ENCODE data around the gene PPP2R1B. TPM values are rescaled to one million over a fixed set of nuclear protein-coding genes. Genes with fewer than 3 reads are reported as not detected.

Gene PPP2R1B
- total RNA-seq, 2 experiments from 2014 or later: 55.2 to 64.9 TPM

DNA sequence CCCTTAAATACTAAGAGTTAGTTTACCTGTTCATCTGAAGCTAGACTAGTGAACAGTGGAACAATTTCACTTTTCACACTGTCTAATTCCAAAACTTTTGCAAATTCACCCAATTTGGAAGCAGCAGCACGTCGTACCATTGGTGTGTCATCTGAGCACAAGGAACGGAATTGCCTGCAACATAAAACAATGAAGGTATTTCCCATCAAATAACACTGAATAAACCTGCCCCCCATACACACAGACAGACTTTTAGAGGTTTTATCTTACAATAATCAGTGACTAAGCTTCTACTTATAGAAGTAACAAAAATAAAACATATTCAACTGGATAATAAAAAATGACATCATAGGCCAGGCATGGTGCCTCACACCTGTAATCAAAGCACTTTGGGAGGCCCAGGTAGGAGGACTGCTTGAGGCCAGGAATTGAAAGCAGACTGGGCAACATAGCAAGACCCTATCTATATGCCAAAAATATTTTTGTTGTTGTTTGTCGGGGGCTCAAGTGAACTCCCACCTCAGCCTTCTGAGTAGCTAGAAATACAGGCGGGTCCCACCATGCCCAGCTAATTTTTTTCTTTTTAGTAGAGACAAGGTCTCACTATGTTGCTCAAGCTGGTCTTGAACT is 6.3 kb downstream of the PPP2R1B start:
- H3K4me3 Mint-ChIP-seq: no peak overlapping the region
- CTCF ChIA-PET: interaction anchor here (5.0 kb wide), 1 partner anchor 17 kb away, joined by 21 read pairs; no protein-coding TSS in a partner anchor
- no peaks in the 10 kb centered on the region for H3K9me3 Mint-ChIP-seq (ENCODE audit: low read depth)
- ATAC-seq: no peak
- DNase-seq: no peak
- H3K27ac Mint-ChIP-seq: no peak overlapping the region
- peaks cover 25% of the 10 kb centered on the region for H3K4me1 Mint-ChIP-seq
- H3K27me3 Mint-ChIP-seq: no peaks in the 10 kb centered on the region
- peaks cover 63% of the 10 kb centered on the region for H3K36me3 Mint-ChIP-seq

DNA sequence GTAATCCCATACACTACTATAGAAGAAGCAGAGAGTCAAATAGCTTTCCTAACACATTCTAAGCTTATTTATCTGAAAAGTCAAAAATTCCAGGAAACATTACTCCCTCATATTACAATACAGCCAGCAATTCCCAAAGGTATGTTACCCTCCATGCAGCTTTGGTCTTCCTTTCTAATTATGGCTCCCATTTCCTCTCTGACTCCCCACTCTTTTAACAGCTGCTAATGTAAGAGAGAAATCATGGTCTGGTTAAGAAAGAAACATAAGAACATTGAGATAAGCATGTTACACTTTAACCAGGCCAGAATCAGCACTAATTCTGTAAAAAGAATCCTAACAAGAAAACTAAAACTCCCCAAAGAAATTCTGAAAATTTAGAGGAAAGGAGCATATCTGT is 6.8 kb downstream of the PPP2R1B start:
- Mint-ChIP-seq H3K36me3 (peaks cover 62% of the 10 kb centered on the region), H3K27ac (no peak overlapping the region), H3K9me3 (ENCODE audit: low read depth) (no peaks in the 10 kb centered on the region), H3K27me3 (no peaks in the 10 kb centered on the region), H3K4me1 (peaks cover 20% of the 10 kb centered on the region), H3K4me3 (no peak overlapping the region)
- DNase-seq (no peak), ATAC-seq (no peak)
- CTCF ChIA-PET: interaction anchor here (5.0 kb wide), 1 partner anchor 18 kb away, joined by 21 read pairs; no protein-coding TSS in a partner anchor

DNA sequence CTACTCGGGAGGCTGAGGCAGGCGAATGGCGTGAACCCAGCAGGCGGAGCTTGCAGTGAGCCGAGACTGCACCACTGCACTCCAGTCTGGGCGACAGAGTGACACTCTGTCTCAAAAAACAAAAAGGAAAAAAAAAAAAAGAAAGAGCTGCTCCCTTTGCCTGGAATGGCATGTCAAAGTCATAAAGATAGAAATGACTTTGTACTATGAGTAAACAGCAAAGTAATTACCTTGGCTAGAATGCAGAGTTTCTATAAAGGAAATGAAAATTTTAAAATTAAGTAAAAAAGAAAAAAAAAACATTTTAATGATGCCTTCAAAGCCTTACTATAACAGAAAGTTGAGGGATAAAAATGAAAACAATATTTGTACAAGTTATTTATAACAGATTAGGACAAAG is 10.1 kb downstream of the PPP2R1B start:
- peaks cover 51% of the 10 kb centered on the region for H3K36me3 Mint-ChIP-seq
- peaks cover 2% of the 10 kb centered on the region for H3K4me1 Mint-ChIP-seq
- H3K4me3 Mint-ChIP-seq: no peak overlapping the region
- no peaks in the 10 kb centered on the region for H3K9me3 Mint-ChIP-seq (ENCODE audit: low read depth)
- CTCF ChIA-PET: no interaction called here
- H3K27ac Mint-ChIP-seq: no peak overlapping the region
- DNase-seq (no peak), ATAC-seq (no peak)
- H3K27me3 Mint-ChIP-seq: no peaks in the 10 kb centered on the region

DNA sequence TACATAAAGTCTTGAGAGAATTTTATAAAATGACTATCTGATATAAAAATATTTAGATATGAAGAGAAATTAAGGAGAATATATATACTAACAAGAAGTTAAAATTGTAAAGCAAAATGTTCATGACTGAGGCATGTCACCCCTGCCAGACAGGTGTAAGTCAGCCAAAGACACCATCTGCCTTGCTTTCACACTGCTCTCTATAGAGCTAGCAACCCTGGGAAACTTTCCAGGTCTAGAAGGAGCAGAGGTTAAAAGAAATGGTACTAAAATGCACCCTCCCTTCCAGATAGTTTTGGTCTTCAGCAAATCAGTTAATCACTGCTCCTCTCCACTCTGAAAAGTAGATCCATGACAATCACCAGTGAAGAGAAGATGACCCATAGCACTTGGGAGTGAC is 16.5 kb downstream of the PPP2R1B start:
- CTCF ChIA-PET: no interaction called here
- DNase-seq (no peak), ATAC-seq (no peak)
- H3K9me3 Mint-ChIP-seq (ENCODE audit: low read depth): no peaks in the 10 kb centered on the region
- H3K27me3 Mint-ChIP-seq: no peaks in the 10 kb centered on the region
- no peak overlapping the region for H3K4me3 Mint-ChIP-seq
- H3K4me1 Mint-ChIP-seq: no peaks in the 10 kb centered on the region
- no peak overlapping the region for H3K27ac Mint-ChIP-seq
- peaks cover 53% of the 10 kb centered on the region for H3K36me3 Mint-ChIP-seq

DNA sequence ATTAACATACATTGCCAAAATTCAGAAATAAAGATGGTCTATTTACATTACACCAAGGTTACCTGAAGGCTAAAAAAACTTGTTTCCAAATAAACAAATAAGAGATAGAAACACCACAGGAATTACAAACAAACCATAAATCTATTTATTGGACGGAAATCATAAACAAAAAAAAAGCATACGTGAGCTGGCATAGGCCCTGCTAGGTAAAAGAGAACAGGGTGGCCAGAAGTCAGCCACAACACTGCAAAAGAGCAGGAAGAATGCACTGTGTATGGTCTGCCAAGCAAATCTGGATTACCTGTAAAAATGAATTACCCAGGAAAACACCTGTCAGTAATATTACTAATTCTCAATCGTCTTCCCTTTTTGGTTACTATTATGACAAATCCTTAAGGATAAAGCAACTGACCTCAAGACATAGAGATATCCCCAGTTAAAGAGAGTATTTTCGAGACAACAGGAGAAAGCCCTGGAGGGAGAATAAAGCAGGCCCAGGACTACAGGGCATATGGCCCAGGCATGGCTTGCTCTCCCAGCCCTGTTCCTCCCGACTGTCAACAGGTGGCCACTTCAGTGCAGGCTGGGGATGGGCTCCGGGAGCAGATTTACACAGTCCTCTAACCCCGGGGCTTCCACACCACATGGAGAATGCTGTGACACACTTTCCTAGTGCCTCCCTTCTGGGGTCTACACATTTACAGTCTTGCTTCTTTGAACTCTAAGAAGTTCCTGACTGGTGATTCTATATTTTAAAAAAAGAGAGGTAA is 18.0 kb downstream of the PPP2R1B start:
- Mint-ChIP-seq H3K9me3 (ENCODE audit: low read depth) (no peaks in the 10 kb centered on the region), H3K27me3 (no peaks in the 10 kb centered on the region), H3K36me3 (peaks cover 54% of the 10 kb centered on the region), H3K4me3 (no peak overlapping the region), H3K4me1 (no peaks in the 10 kb centered on the region), H3K27ac (no peak overlapping the region)
- ATAC-seq: no peak
- CTCF ChIA-PET: interaction anchor here (1.3 kb wide), 1 partner anchor 93 kb away, joined by 4 read pairs; no protein-coding TSS in a partner anchor
- no peak for DNase-seq

DNA sequence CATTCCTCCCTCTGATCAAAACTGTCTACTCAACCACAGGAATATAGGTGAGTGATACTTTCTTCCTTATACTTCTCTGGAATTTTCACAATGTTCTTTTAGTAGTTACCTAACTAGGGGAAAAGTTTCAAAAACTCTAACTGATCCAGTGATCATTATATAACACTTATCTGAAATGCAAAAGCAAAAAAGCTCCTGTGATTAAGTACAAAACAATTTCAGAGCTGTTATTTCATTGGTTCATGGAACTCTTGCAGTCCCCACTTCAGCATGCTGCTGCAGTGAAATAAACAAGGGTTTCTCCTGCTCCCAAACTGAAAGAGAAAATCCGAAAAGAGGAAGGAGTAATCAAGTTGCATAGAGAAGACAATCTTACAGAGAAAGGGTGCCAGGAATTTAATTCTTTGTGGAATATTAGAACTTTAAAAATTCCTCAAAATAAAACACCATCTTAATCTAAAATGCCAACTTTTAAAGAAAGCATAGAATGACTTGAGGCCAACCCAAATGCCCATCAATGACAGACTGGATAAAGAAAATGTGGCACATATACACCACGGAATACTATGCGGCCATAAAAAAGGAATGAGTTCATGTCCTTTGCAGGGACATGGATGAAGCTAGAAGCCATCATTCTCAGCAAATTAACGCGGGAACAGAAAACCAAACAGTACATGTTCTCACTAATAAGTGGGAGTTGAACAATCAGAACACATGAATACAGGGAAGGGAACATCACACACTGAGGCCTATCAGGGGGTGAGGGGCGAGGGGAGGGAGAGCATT is 20.3 kb downstream of the PPP2R1B start:
- no peaks in the 10 kb centered on the region for H3K9me3 Mint-ChIP-seq (ENCODE audit: low read depth)
- no peak for ATAC-seq
- H3K27me3 Mint-ChIP-seq: no peaks in the 10 kb centered on the region
- no peak overlapping the region for H3K27ac Mint-ChIP-seq
- H3K4me1 Mint-ChIP-seq: peaks cover 9% of the 10 kb centered on the region
- H3K36me3 Mint-ChIP-seq: peaks cover 55% of the 10 kb centered on the region
- no peak for DNase-seq
- CTCF ChIA-PET: interaction anchor here (1.5 kb wide), 1 partner anchor 17 kb away, joined by 3 read pairs; no protein-coding TSS in a partner anchor
- H3K4me3 Mint-ChIP-seq: no peak overlapping the region

DNA sequence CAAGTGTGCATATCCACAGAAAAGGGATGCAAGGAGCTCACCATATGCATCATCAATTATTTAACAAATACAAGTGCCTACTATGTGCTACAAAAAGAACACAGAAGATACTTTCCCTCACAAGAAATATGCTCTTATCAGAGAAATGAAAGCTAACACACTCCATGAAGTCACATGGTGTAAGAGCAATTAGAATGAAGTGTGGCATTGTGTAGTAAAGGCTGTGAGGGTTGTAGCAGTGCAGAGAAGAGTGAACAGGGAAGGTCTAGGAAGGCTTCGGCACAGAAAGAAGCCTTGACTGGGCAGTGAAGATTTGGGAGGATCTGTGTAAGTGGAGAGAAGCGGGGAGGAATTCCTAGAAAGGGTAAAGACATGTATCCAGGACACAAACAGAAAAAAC is 22.5 kb downstream of the PPP2R1B start:
- DNase-seq: no peak
- no peaks in the 10 kb centered on the region for H3K27me3 Mint-ChIP-seq
- ATAC-seq: no peak
- peaks cover 53% of the 10 kb centered on the region for H3K36me3 Mint-ChIP-seq
- no peaks in the 10 kb centered on the region for H3K9me3 Mint-ChIP-seq (ENCODE audit: low read depth)
- CTCF ChIA-PET: interaction anchor here (1.3 kb wide), 1 partner anchor 46 kb away, joined by 3 read pairs; no protein-coding TSS in a partner anchor
- no peak overlapping the region for H3K27ac Mint-ChIP-seq
- H3K4me1 Mint-ChIP-seq: peaks cover 17% of the 10 kb centered on the region
- no peak overlapping the region for H3K4me3 Mint-ChIP-seq

DNA sequence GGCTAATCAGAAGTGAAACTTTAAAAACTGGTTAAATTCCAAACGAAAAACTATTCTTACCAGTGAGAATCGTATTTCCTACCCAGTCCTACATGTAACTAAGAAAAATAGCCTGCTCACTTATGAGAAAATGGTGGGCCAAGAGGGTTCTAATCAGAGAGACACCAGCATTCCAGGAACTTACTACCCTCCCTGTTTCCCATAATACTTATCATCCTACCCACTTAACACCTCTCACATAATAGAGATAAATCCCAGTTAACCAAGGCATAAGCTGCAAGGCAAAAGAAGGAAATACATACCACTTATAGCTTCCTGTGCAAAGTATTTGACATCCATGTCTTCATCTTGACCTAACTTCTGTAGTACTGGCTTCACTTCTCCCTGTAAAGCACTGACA is 24.4 kb downstream of the PPP2R1B start:
- Mint-ChIP-seq H3K36me3 (peaks cover 46% of the 10 kb centered on the region), H3K27me3 (no peaks in the 10 kb centered on the region), H3K4me1 (peaks cover 18% of the 10 kb centered on the region), H3K9me3 (ENCODE audit: low read depth) (no peaks in the 10 kb centered on the region), H3K4me3 (no peak overlapping the region), H3K27ac (no peak overlapping the region)
- CTCF ChIA-PET: no interaction called here
- ATAC-seq: no peak
- no peak for DNase-seq

DNA sequence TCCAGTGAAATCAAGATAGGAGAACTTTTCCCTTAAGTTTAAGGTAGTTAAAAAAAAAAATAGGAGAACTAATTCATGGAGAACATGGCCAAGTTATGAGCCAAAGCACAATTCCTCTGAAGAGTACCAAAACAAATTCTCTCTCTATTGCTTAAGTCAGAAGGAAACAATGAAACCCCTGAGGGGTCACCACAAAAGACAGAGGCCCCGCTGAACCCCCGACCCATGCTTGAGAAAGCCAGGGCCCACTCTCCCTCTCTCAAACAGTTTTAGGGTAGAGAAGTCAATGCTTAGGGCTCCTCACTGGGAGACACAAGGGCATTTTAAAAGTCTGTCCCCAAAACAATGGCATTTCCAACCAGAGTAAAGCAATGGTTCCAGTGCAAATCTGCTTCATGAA is 26.9 kb downstream of the PPP2R1B start:
- Mint-ChIP-seq H3K27ac (no peak overlapping the region), H3K4me3 (no peak overlapping the region), H3K36me3 (peaks cover 33% of the 10 kb centered on the region), H3K4me1 (peaks cover 18% of the 10 kb centered on the region), H3K27me3 (no peaks in the 10 kb centered on the region), H3K9me3 (ENCODE audit: low read depth) (no peaks in the 10 kb centered on the region)
- ATAC-seq: no peak
- no peak for DNase-seq
- CTCF ChIA-PET: no interaction called here

DNA sequence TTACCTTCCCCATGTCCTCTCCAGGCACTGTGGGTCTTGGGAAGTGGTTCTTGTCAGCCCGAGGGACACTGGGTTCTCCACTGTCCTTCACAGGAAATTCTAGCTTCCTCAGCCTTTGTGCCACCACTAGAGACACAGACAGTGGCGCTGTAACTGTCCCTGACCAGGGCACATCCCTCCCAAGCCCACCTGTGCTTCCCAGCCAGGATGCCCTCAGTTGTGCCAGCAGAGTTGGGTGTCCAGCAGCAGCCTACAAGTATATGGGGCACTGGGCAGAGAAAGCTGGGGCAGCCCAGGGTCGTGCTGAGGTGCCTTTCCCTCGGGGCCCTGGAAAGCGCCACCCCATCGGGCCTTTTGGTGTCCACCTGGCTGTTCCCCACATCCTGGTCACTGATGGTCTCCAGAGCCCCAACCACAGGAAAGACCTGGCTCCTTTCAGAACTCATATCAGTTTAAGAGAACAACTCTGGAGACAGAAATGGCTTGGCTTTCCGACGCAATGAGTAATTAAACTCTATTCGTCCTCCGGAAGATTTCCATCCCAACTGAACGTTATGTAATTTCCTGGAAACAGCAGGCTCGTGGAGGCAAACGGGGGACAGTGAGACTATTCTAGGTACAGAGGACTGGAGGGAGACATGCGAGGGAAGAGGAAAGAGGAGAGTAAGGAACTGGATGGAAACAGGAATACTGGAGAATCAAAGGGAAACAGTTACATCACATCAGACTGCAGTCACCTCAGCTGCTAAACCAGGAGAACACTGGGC is 28.6 kb downstream of the PPP2R1B start:
- H3K4me3 Mint-ChIP-seq: no peak overlapping the region
- DNase-seq (no peak), ATAC-seq (no peak)
- CTCF ChIA-PET: interaction anchor here (1.1 kb wide), 1 partner anchor 151 kb away, joined by 3 read pairs; no protein-coding TSS in a partner anchor
- H3K27ac Mint-ChIP-seq: no peak overlapping the region
- no peaks in the 10 kb centered on the region for H3K9me3 Mint-ChIP-seq (ENCODE audit: low read depth)
- H3K27me3 Mint-ChIP-seq: no peaks in the 10 kb centered on the region
- peaks cover 24% of the 10 kb centered on the region for H3K36me3 Mint-ChIP-seq
- peaks cover 18% of the 10 kb centered on the region for H3K4me1 Mint-ChIP-seq

DNA sequence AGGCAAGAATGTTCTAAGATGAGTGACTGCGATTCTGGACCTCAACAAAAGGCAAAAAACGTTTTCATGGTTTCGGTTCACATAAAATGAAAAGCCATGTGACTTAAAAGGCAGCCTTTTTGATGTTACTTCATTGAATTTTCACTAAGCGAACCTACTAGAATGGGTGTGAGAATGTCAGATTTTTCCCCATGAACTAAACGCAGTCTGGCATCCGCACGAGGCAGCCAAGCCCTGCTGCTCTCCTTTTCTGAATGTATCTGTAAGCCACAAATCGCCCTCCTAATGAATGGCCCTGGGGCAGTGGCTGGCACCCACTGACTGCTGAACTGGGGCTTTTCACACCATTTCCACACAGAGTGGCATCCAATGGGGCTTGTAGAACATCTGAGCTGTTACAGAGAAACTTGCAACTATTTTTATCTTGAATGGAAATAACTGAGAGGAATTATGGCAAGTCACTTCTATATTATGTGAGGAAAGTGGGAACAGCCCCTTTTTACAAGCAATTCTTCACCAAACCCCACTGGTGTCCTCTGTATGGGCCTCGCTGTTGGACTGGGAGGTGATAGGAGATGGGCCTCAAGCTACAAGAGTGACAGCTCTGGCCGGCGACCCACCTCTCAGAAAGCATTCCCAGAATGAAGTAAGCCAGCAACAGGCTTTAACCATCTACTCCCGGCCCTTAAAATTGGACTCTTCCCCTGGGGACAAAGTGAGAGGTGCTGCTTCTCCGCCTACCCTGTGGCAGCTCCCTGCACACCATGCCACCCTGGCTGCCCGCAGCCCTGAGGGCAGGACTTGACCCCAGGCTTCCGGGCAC is 29.4 kb downstream of the PPP2R1B start:
- CTCF ChIA-PET: no interaction called here
- Mint-ChIP-seq H3K4me1 (peaks cover 18% of the 10 kb centered on the region), H3K36me3 (peaks cover 23% of the 10 kb centered on the region), H3K9me3 (ENCODE audit: low read depth) (no peaks in the 10 kb centered on the region), H3K27ac (no peak overlapping the region), H3K4me3 (no peak overlapping the region), H3K27me3 (no peaks in the 10 kb centered on the region)
- DNase-seq (no peak), ATAC-seq (no peak)

DNA sequence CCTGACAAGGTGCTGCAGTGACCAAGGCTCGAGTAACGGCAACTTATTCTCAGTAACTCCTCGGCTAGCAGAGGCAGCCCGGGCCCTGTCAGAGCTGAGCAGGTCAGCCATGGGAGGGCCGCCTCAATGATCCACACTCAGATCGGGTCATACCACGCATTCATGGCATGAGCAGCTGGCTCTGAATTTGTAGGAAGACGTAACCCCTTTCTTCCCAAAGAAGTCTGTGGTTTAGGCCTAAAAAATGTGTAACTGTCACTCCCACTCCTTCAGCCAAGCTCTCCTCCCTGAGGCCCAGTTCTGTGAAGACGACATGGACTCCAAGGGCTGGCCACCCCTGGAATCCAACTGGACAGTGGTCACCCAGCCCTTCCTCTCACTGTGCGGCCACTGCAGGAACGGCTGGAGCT is 30.0 kb downstream of the PPP2R1B start:
- Mint-ChIP-seq H3K4me1 (peaks cover 12% of the 10 kb centered on the region), H3K4me3 (no peak overlapping the region), H3K27ac (no peak overlapping the region), H3K9me3 (ENCODE audit: low read depth) (no peaks in the 10 kb centered on the region), H3K27me3 (no peaks in the 10 kb centered on the region), H3K36me3 (peaks cover 17% of the 10 kb centered on the region)
- CTCF ChIA-PET: no interaction called here
- ATAC-seq (no peak), DNase-seq (no peak)

Measured in activated CD8-positive, alpha-beta memory T cell treated with anti-CD3 and anti-CD28 coated beads, Interleukin-2, amount 10 ng/mL, durations not matched to agents 7 days and 5 days (primary cell).